H1 (cell line): ENCODE measurements around the gene KIAA0319L. TPM values are rescaled to one million over a fixed set of nuclear protein-coding genes. Genes with fewer than 3 reads are reported as not detected.

Experiments
- CBX5 ChIP-seq: fragments of 300-800, 300-1000 bp; sonication (generic); IDR thresholded peaks from 2 replicates; pipeline ENCODE4 v1.7.1; 2016; ENCODE audit warnings: antibody characterized with exemption, low read length, low read depth
- KDM4A ChIP-seq: IDR thresholded peaks from one replicate; pipeline ENCODE4 v1.7.1; 2012; ENCODE audit warnings: low read depth, mild to moderate bottlenecking, moderate library complexity, low read length, inconsistent platforms; ENCODE audit not compliant: severe bottlenecking
- RNF2 ChIP-seq: fragments of 200-900, 300-1000 bp; sonication (generic); IDR thresholded peaks from 2 replicates; pipeline ENCODE4 v1.7.1; 2016; ENCODE audit warnings: borderline replicate concordance, low read depth, mild to moderate bottlenecking, antibody characterized with exemption, low read length; ENCODE audit not compliant: poor library complexity, severe bottlenecking; ENCODE audit errors: missing control alignments
- SAP30 ChIP-seq: fragments of 300-600 bp; sonication (generic); IDR thresholded peaks from 2 replicates; pipeline ENCODE4 v1.7.1; 2012; ENCODE audit warnings: low read length, moderate library complexity, mild to moderate bottlenecking, inconsistent platforms; ENCODE audit not compliant: insufficient read depth, insufficient replicate concordance
- SIN3A ChIP-seq, 2 experiments: IDR thresholded peaks in 1 of 2; conservative IDR thresholded peaks in 1 of 2; 2 replicates each; pipeline ENCODE4 v1.6.1; 2011 to 2012; ENCODE audit warnings: low read length in 2 of 2, improper control_type of control experiment in 1 of 2, low read depth in 1 of 2, mild to moderate bottlenecking in 1 of 2
- SUZ12 ChIP-seq: fragments of 200-600 bp; sonication (generic); IDR thresholded peaks from 2 replicates; pipeline ENCODE4 v1.6.1; 2012; ENCODE audit warnings: mild to moderate bottlenecking, inconsistent platforms, low read length, moderate library complexity, mixed read lengths
- TEAD4 ChIP-seq: IDR thresholded peaks from 2 replicates; pipeline ENCODE4 v1.6.1; 2012; ENCODE audit warnings: low read depth, low read length, inconsistent platforms, mixed read lengths
- polyA plus RNA-seq, 7 experiments: library from polyadenylated mRNA; depleted of rRNA in 3 of 7; stranded (reverse) in 5 of 7; unstranded in 2 of 7; fragments of >200 nt in 5 of 7; fragments of 200-250 nt in 2 of 7; gene quantifications; 1 replicate in 5 of 7; 2 replicates in 1 of 7; 4 replicates in 1 of 7; pipeline versions ENCODE4 v1.2.1 to v1.2.3, GENCODE V29; 2011 to 2013; ENCODE audit warnings: missing spikeins in 2 of 7, mixed read lengths in 2 of 7
- total RNA-seq: library from RNA; stranded (reverse); fragmentation: NEBNext Ultra II Directional; extraction: Animal tissue kit (Norgen Biotek cat#: 25700); gene quantifications from 2 replicates; pipeline ENCODE4 v1.2.1, GENCODE V29; 2021
- TF ChIP-seq, protein P1 (sequence below): fragments of 300-600 bp; sonication (generic); IDR thresholded peaks from 2 replicates; pipeline ENCODE4 v1.7.1; 2012; ENCODE audit warnings: low read length, moderate library complexity, mild to moderate bottlenecking, inconsistent platforms; ENCODE audit not compliant: insufficient replicate concordance
- TF ChIP-seq, protein P2 (sequence below): IDR thresholded peaks from 2 replicates; pipeline ENCODE4 v1.6.1; 2011; ENCODE audit warnings: low read length, improper control_type of control experiment

KIAA0319L gene
- total and polyA plus RNA-seq, 2 of the 8 experiments (the other 6 are each of a cell fraction or from before 2014, with no cell fraction given) = 40.1 to 55.7 TPM

DNA sequence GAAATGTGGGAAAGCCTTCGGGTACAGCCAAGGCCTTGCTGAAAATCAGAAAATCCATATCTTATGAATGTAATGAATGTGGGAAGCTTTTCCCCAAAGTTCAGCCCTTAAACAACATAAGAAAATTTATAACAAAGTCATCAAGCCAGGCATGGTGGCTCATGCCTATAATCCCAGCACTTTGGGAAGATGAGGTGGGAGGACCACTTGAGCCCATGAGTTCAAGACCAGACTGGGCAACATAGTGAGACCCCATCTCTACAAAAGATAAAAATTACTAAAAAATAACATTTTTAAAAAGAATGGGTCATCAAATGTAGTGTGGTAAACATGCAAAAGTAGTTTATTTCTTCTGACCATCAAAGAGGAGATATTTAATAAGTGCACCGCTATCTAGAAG lies 45.9 kb downstream of the KIAA0319L start (continued):
- TF ChIP-seq, protein P1, sequence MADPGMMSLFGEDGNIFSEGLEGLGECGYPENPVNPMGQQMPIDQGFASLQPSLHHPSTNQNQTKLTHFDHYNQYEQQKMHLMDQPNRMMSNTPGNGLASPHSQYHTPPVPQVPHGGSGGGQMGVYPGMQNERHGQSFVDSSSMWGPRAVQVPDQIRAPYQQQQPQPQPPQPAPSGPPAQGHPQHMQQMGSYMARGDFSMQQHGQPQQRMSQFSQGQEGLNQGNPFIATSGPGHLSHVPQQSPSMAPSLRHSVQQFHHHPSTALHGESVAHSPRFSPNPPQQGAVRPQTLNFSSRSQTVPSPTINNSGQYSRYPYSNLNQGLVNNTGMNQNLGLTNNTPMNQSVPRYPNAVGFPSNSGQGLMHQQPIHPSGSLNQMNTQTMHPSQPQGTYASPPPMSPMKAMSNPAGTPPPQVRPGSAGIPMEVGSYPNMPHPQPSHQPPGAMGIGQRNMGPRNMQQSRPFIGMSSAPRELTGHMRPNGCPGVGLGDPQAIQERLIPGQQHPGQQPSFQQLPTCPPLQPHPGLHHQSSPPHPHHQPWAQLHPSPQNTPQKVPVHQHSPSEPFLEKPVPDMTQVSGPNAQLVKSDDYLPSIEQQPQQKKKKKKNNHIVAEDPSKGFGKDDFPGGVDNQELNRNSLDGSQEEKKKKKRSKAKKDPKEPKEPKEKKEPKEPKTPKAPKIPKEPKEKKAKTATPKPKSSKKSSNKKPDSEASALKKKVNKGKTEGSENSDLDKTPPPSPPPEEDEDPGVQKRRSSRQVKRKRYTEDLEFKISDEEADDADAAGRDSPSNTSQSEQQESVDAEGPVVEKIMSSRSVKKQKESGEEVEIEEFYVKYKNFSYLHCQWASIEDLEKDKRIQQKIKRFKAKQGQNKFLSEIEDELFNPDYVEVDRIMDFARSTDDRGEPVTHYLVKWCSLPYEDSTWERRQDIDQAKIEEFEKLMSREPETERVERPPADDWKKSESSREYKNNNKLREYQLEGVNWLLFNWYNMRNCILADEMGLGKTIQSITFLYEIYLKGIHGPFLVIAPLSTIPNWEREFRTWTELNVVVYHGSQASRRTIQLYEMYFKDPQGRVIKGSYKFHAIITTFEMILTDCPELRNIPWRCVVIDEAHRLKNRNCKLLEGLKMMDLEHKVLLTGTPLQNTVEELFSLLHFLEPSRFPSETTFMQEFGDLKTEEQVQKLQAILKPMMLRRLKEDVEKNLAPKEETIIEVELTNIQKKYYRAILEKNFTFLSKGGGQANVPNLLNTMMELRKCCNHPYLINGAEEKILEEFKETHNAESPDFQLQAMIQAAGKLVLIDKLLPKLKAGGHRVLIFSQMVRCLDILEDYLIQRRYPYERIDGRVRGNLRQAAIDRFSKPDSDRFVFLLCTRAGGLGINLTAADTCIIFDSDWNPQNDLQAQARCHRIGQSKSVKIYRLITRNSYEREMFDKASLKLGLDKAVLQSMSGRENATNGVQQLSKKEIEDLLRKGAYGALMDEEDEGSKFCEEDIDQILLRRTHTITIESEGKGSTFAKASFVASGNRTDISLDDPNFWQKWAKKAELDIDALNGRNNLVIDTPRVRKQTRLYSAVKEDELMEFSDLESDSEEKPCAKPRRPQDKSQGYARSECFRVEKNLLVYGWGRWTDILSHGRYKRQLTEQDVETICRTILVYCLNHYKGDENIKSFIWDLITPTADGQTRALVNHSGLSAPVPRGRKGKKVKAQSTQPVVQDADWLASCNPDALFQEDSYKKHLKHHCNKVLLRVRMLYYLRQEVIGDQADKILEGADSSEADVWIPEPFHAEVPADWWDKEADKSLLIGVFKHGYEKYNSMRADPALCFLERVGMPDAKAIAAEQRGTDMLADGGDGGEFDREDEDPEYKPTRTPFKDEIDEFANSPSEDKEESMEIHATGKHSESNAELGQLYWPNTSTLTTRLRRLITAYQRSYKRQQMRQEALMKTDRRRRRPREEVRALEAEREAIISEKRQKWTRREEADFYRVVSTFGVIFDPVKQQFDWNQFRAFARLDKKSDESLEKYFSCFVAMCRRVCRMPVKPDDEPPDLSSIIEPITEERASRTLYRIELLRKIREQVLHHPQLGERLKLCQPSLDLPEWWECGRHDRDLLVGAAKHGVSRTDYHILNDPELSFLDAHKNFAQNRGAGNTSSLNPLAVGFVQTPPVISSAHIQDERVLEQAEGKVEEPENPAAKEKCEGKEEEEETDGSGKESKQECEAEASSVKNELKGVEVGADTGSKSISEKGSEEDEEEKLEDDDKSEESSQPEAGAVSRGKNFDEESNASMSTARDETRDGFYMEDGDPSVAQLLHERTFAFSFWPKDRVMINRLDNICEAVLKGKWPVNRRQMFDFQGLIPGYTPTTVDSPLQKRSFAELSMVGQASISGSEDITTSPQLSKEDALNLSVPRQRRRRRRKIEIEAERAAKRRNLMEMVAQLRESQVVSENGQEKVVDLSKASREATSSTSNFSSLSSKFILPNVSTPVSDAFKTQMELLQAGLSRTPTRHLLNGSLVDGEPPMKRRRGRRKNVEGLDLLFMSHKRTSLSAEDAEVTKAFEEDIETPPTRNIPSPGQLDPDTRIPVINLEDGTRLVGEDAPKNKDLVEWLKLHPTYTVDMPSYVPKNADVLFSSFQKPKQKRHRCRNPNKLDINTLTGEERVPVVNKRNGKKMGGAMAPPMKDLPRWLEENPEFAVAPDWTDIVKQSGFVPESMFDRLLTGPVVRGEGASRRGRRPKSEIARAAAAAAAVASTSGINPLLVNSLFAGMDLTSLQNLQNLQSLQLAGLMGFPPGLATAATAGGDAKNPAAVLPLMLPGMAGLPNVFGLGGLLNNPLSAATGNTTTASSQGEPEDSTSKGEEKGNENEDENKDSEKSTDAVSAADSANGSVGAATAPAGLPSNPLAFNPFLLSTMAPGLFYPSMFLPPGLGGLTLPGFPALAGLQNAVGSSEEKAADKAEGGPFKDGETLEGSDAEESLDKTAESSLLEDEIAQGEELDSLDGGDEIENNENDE = no peak
- TF ChIP-seq, protein P2, sequence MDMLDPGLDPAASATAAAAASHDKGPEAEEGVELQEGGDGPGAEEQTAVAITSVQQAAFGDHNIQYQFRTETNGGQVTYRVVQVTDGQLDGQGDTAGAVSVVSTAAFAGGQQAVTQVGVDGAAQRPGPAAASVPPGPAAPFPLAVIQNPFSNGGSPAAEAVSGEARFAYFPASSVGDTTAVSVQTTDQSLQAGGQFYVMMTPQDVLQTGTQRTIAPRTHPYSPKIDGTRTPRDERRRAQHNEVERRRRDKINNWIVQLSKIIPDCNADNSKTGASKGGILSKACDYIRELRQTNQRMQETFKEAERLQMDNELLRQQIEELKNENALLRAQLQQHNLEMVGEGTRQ = no peak
- TF ChIP-seq SAP30 (no peak), RNF2 (no peak), KDM4A (no peak), TEAD4 (no peak), CBX5 (no peak), SUZ12 (no peak), SIN3A (conservative IDR thresholded peaks at IDR 0.05 in 1 of 2, IDR thresholded peaks at IDR 0.05 in 1 of 2; ENCODE audit: low read depth in 1 of 2, low read length in 2 of 2) (no peak)
